Measurements from ENCODE around the gene TMEM255A.

GRCh38 chrX:120224388-120224787, 86.9 kb downstream of the TMEM255A start:
- TF ChIP-seq EZH2 (IDR thresholded peaks at IDR 0.05) (no peak), CTCF (IDR thresholded peaks at IDR 0.05) (no peak), EZH2phosphoT487 (IDR thresholded peaks at IDR 0.05) (no peak)

All from neural progenitor cell (in vitro differentiated cells).